IMR-90 (cell line): ENCODE data around the gene SRRM2. TPM values are rescaled to one million over a fixed set of nuclear protein-coding genes. Genes with fewer than 3 reads are reported as not detected.

ENCODE experiments used
- ATAC-seq: fragments of 200-7000 bp; cut with Tn5 transposase; 2 replicates; pipeline ENCODE4 v1.9.1; 2020; ENCODE audit warnings: low read depth, mild to moderate bottlenecking, moderate library complexity
- BruUV-seq: library from RNA; stranded (reverse); fragments of 400-500 nt; replicated peaks from 2 replicates; lab custom pipeline; 2021; lab: Mats Ljungman, UMichigan
- CTCF ChIA-PET: fragments of 300-600 bp; formaldehyde crosslinking; extraction: SDS; loops from one replicate; lab custom pipeline; 2021; ENCODE audit warnings: antibody characterized with exemption; lab: Yijun Ruan, JAX
- POLR2A ChIA-PET: fragments of 300-600 bp; sonication (Branson Sonifier 250); formaldehyde crosslinking; loops from one replicate; lab custom pipeline; 2022; ENCODE audit warnings: antibody characterized with exemption; ENCODE audit not compliant: unreplicated experiment; lab: Charles Lee
- DNase-seq: peaks from one replicate; pipeline ENCODE4 v3.0.0; 2013
- H2AFZ ChIP-seq: replicated peaks from 2 replicates; pipeline ENCODE3; 2013; ENCODE audit warnings: low read length, mild to moderate bottlenecking; ENCODE audit not compliant: poor library complexity
- H2AK5ac ChIP-seq: 2 replicates; pipeline ENCODE4 v1.6.1; 2013; ENCODE audit warnings: low read depth, low read length, inconsistent platforms
- H2AK9ac ChIP-seq: replicated peaks from 2 replicates; pipeline ENCODE3; 2013; ENCODE audit warnings: mild to moderate bottlenecking, low read depth, low read length, moderate library complexity; ENCODE audit not compliant: poor library complexity
- H2BK120ac ChIP-seq: 2 replicates; pipeline ENCODE4 v1.6.1; 2013; ENCODE audit warnings: low read depth, low read length, inconsistent platforms
- H2BK15ac ChIP-seq: 3 replicates; pipeline ENCODE4 v1.6.1; 2013; ENCODE audit warnings: low read depth, low read length, inconsistent platforms
- H2BK20ac ChIP-seq: 2 replicates; pipeline ENCODE4 v1.6.1; 2013; ENCODE audit warnings: low read depth, mild to moderate bottlenecking, inconsistent platforms, low read length, moderate library complexity
- H2BK5ac ChIP-seq: 2 replicates; pipeline ENCODE4 v1.6.1; 2013; ENCODE audit warnings: mild to moderate bottlenecking, low read depth, low read length, inconsistent platforms; ENCODE audit not compliant: poor library complexity, severe bottlenecking
- H3K14ac ChIP-seq: replicated peaks from 2 replicates; pipeline ENCODE4 v1.6.1; 2013; ENCODE audit warnings: low read depth, low read length, inconsistent platforms
- H3K18ac ChIP-seq: 2 replicates; pipeline ENCODE4 v1.6.1; 2013; ENCODE audit warnings: low read depth, low read length, control low read depth
- H3K23ac ChIP-seq: 2 replicates; pipeline ENCODE4 v1.6.1; 2013; ENCODE audit warnings: low read depth, low read length, inconsistent platforms
- H3K27ac ChIP-seq: 2 replicates; pipeline ENCODE4 v1.5.1; 2013; ENCODE audit warnings: mild to moderate bottlenecking, control low read depth, low read length; ENCODE audit not compliant: insufficient read depth
- H3K27me3 ChIP-seq: 2 replicates; pipeline ENCODE4 v1.6.1; 2013; ENCODE audit warnings: low read length; ENCODE audit not compliant: control insufficient read depth, insufficient read depth
- H3K36me3 ChIP-seq: 2 replicates; pipeline ENCODE4 v1.6.1; 2013; ENCODE audit warnings: low read length, mixed read lengths; ENCODE audit not compliant: control insufficient read depth, insufficient read depth
- H3K4ac ChIP-seq: 2 replicates; pipeline ENCODE4 v1.6.1; 2013; ENCODE audit warnings: low read depth, low read length, inconsistent platforms
- H3K4me1 ChIP-seq: 2 replicates; pipeline ENCODE4 v1.6.1; 2013; ENCODE audit warnings: low read length, mixed read lengths; ENCODE audit not compliant: control insufficient read depth, insufficient read depth
- H3K4me2 ChIP-seq: 2 replicates; pipeline ENCODE4 v1.6.1; 2013; ENCODE audit warnings: low read depth, mild to moderate bottlenecking, control low read depth, low read length, moderate library complexity
- H3K4me3 ChIP-seq: 2 replicates; pipeline ENCODE4 v1.5.1; 2013; ENCODE audit warnings: low read depth, mild to moderate bottlenecking, control low read depth, low read length, moderate library complexity; ENCODE audit not compliant: insufficient read depth
- H3K56ac ChIP-seq: 2 replicates; pipeline ENCODE4 v1.6.1; 2013; ENCODE audit warnings: low read length, inconsistent platforms; ENCODE audit not compliant: insufficient read depth; ENCODE audit errors: extremely low read depth
- H3K79me1 ChIP-seq, 2 experiments: 2 replicates each; pipeline ENCODE4 v1.6.1; 2013; ENCODE audit warnings: low read length in 2 of 2, inconsistent platforms in 1 of 2, low read depth in 1 of 2
- H3K9ac ChIP-seq: 2 replicates; pipeline ENCODE4 v1.6.1; 2013; ENCODE audit warnings: low read depth, low read length, control low read depth
- H3K9me1 ChIP-seq: 2 replicates; pipeline ENCODE4 v1.6.1; 2013; ENCODE audit warnings: low read length, inconsistent platforms; ENCODE audit not compliant: insufficient read depth
- H3K9me3 ChIP-seq: 2 replicates; pipeline ENCODE4 v1.6.1; 2013; ENCODE audit warnings: low read length; ENCODE audit not compliant: control insufficient read depth, insufficient read depth
- H4K20me1 ChIP-seq: 2 replicates; pipeline ENCODE4 v1.6.1; 2013; ENCODE audit warnings: low read length, inconsistent platforms; ENCODE audit not compliant: insufficient read depth
- H4K5ac ChIP-seq: 2 replicates; pipeline ENCODE4 v1.6.1; 2013; ENCODE audit warnings: mild to moderate bottlenecking, low read depth, low read length, control low read depth
- H4K8ac ChIP-seq, 2 experiments: 2 replicates each; pipeline ENCODE4 v1.6.1; 2013; ENCODE audit warnings: low read depth in 2 of 2, low read length in 2 of 2, control low read depth in 1 of 2, inconsistent platforms in 1 of 2
- H4K91ac ChIP-seq: 2 replicates; pipeline ENCODE4 v1.6.1; 2013; ENCODE audit warnings: low read depth, low read length, inconsistent platforms; ENCODE audit not compliant: insufficient read depth
- BHLHE40 ChIP-seq: fragments of 150-350 bp; IDR thresholded peaks from 2 replicates; pipeline ENCODE4 v1.6.1; 2016; ENCODE audit warnings: mild to moderate bottlenecking, low read depth, low read length
- CEBPB ChIP-seq: IDR thresholded peaks from 2 replicates; pipeline ENCODE4 v1.6.1; 2012; ENCODE audit warnings: low read depth, low read length, improper control_type of control experiment
- CHD1 ChIP-seq: IDR thresholded peaks from 2 replicates; pipeline ENCODE4 v1.6.1; 2012; ENCODE audit warnings: low read depth, low read length, improper control_type of control experiment
- ELK1 ChIP-seq: fragments of 150-350 bp; IDR thresholded peaks from 2 replicates; pipeline ENCODE4 v1.6.1; 2016; ENCODE audit warnings: low read depth, mild to moderate bottlenecking, low read length, moderate library complexity, borderline replicate concordance
- FOS ChIP-seq: fragments of 150-350 bp; IDR thresholded peaks from 2 replicates; pipeline ENCODE4 v1.6.1; 2016; ENCODE audit warnings: low read depth, low read length
- MAFK ChIP-seq: IDR thresholded peaks from 2 replicates; pipeline ENCODE4 v1.6.1; 2012; ENCODE audit warnings: low read depth, low read length, improper control_type of control experiment
- MXI1 ChIP-seq: IDR thresholded peaks from 2 replicates; pipeline ENCODE4 v1.6.1; 2012; ENCODE audit warnings: low read depth, mild to moderate bottlenecking, low read length, moderate library complexity, borderline replicate concordance
- POLR2A ChIP-seq: IDR thresholded peaks from 2 replicates; pipeline ENCODE4 v1.6.1; 2012; ENCODE audit warnings: mild to moderate bottlenecking, low read depth, low read length
- RAD21 ChIP-seq: IDR thresholded peaks from 2 replicates; pipeline ENCODE4 v1.6.1; 2012; ENCODE audit warnings: low read length, improper control_type of control experiment
- RFX5 ChIP-seq: IDR thresholded peaks from 2 replicates; pipeline ENCODE4 v1.8.0; 2012; ENCODE audit warnings: low read depth, mild to moderate bottlenecking, low read length, moderate library complexity
- SMC3 ChIP-seq: fragments of 150-350 bp; IDR thresholded peaks from 2 replicates; pipeline ENCODE4 v1.6.1; 2016; ENCODE audit warnings: low read depth, mild to moderate bottlenecking, antibody characterized with exemption, low read length, moderate library complexity
- WGBS, 2 experiments: methylation state at CpG; one replicate each; pipeline versions ENCODE4 v1.1.5 to v1.1.7; 2013; ENCODE audit warnings: missing lambda C conversion rate in 2 of 2; ENCODE audit not compliant: insufficient read length in 1 of 2; ENCODE audit errors: extremely low coverage in 2 of 2; 5-methylcytosine and 5-hydroxymethylcytosine counted together
- dilution Hi-C: fragments of 300-500 bp; cut with HindIII; formaldehyde crosslinking; loops from one replicate; pipeline ENCODE4 v1.14.3; 2018; ENCODE audit warnings: low sequenced_read_pairs; ENCODE audit not compliant: unreplicated experiment
- in situ Hi-C: fragments of 300-500 bp; cut with MboI; formaldehyde crosslinking; loops from 3 replicates; pipeline ENCODE4 v1.14.3; 2019; ENCODE audit warnings: low sequenced_read_pairs, inconsistent platforms, mixed read lengths
- intact Hi-C: fragments of 100-400 bp; cut with micrococcal nuclease; formaldehyde crosslinking; loops from 2 replicates; pipeline ENCODE4 v1.10.0; 2022
- polyA plus RNA-seq, 3 experiments: library from polyadenylated mRNA; depleted of rRNA; stranded (reverse); fragments of >200 nt; gene quantifications; 2 replicates each; pipeline ENCODE4 v1.2.3, GENCODE V29; 2012; ENCODE audit warnings: low replicate concordance in 1 of 3
- total RNA-seq: library from RNA; depleted of rRNA; stranded (reverse); fragments of >200 nt; gene quantifications from 2 replicates; pipeline ENCODE4 v1.2.3, GENCODE V29; 2012
- TF ChIP-seq, protein P1 (sequence below): conservative IDR thresholded peaks from 2 replicates; pipeline ENCODE4 v1.5.1; 2012; ENCODE audit warnings: mild to moderate bottlenecking, low read depth, low read length, improper control_type of control experiment

SRRM2 gene
- total and polyA plus RNA-seq, 2 of the 4 experiments (the other 2 are of a cell fraction) = 20.3 to 300 TPM

GRCh38 chr16:2773188-2773968 lies 20.9 kb downstream of the SRRM2 start (continued):
- TF ChIP-seq MXI1 = no peak

DNA sequence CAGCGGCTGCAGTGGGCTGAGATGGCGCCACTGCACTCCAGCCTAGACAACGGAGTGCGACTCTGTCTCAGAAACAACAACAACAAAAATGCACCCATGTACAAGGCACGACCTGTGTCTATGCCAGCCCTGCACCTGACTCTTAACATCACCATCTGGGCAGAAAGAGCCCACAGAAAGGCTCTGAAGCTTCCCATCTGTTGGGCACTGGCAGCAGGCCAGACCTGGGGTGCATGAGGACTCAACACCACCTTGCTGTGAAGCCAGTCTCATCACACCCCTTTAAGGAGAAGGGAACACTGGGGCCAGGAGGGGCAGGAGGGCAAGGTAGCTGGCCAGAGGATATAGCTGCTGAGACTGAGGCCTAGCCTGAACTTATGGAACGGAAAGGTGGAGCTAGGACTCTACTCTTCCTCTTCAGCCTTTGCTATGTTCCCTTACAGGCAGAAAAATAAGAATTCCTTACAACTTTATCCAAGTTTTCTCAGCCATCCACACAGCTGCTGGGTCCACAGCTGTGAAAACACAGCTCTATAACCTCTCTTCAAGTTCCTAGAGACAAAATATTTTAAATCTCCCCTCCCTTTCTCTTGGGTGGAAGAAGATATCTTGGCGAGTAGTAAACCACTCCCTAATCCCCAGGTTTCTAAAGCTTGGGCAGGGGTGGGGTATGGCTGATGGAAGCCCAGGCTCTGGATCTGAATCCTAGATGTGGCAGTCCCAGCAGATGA lies 21.9 kb downstream of the SRRM2 start:
- Histone ChIP-seq H3K27ac (no peak overlapping the region), H2AFZ (no peak overlapping the region)
- in situ Hi-C loops = no loop called here
- TF ChIP-seq POLR2A (no peak), FOS (no peak), SMC3 (no peak), CHD1 (no peak), CEBPB (no peak), MXI1 (no peak), ELK1 (no peak), RFX5 (no peak), BHLHE40 (no peak), MAFK (no peak), RAD21 (no peak)
- TF ChIP-seq, protein P1, sequence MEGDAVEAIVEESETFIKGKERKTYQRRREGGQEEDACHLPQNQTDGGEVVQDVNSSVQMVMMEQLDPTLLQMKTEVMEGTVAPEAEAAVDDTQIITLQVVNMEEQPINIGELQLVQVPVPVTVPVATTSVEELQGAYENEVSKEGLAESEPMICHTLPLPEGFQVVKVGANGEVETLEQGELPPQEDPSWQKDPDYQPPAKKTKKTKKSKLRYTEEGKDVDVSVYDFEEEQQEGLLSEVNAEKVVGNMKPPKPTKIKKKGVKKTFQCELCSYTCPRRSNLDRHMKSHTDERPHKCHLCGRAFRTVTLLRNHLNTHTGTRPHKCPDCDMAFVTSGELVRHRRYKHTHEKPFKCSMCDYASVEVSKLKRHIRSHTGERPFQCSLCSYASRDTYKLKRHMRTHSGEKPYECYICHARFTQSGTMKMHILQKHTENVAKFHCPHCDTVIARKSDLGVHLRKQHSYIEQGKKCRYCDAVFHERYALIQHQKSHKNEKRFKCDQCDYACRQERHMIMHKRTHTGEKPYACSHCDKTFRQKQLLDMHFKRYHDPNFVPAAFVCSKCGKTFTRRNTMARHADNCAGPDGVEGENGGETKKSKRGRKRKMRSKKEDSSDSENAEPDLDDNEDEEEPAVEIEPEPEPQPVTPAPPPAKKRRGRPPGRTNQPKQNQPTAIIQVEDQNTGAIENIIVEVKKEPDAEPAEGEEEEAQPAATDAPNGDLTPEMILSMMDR = no peak

More for the DNA sequence above, 21.9 kb downstream of the SRRM2 start:
- H4K91ac ChIP-seq = no peak overlapping the region
- H2AK9ac ChIP-seq = no peak overlapping the region
- no peak overlapping the region for H2BK15ac ChIP-seq
- CTCF ChIA-PET = no interaction called here
- H3K36me3 ChIP-seq = peaks cover 56% of the 10 kb centered on the region
- peaks cover 12% of the 10 kb centered on the region for H3K4me1 ChIP-seq
- H2BK20ac ChIP-seq = no peak overlapping the region
- intact Hi-C loops = no loop called here
- dilution Hi-C loops = no loop called here
- H4K20me1 ChIP-seq = peaks cover 66% of the 10 kb centered on the region
- no peak for DNase-seq
- no TSS peak for BruUV-seq
- no peak for ATAC-seq
- H3K9me3 ChIP-seq = no peaks in the 10 kb centered on the region
- POLR2A ChIA-PET = no interaction called here
- no peak overlapping the region for H4K8ac ChIP-seq
- H2BK120ac ChIP-seq = no peak overlapping the region
- peaks cover 15% of the 10 kb centered on the region for H3K9me1 ChIP-seq
- no peak overlapping the region for H3K4ac ChIP-seq
- H3K14ac ChIP-seq = no peak overlapping the region
- WGBS, 2 experiments = 50% methylated on average over 2 of the region's 7 CpGs; no CpG with 5 or more reads in 1 of the 2 experiments
- H2AK5ac ChIP-seq = no peak overlapping the region
- H3K23ac ChIP-seq = peak overlapping the region; percentile 23; the same call in 1 of the 2 replicates
- H3K9ac ChIP-seq = no peak overlapping the region
- no peak overlapping the region for H3K4me2 ChIP-seq
- no peak overlapping the region for H2BK5ac ChIP-seq
- no peak overlapping the region for H3K4me3 ChIP-seq
- no peak overlapping the region for H4K5ac ChIP-seq
- no peaks in the 10 kb centered on the region for H3K27me3 ChIP-seq
- no peak overlapping the region for H3K18ac ChIP-seq
- H3K79me1 ChIP-seq = peaks cover 21 to 95% of the 10 kb centered on the region in 2 experiments
- H3K56ac ChIP-seq = no peak overlapping the region
